SIG-M5 treated with dmso at 0.1 percent for 504 hours (cell line): ENCODE data around the gene CC2D2A.
A peak's percentile ranks its signal among the peaks of the same experiment; 100 is the strongest.
"Not testable (repeated sequence)": the region's sequence is repeated elsewhere in the genome, so short reads cannot be mapped to it uniquely, and the experiment has no call there.

Experiments
- DNase-seq: peaks from one replicate; lab custom pipeline; 2025; ENCODE audit not compliant: unreplicated experiment; lab: John Stamatoyannopoulos, UW

Gene CC2D2A

DNA sequence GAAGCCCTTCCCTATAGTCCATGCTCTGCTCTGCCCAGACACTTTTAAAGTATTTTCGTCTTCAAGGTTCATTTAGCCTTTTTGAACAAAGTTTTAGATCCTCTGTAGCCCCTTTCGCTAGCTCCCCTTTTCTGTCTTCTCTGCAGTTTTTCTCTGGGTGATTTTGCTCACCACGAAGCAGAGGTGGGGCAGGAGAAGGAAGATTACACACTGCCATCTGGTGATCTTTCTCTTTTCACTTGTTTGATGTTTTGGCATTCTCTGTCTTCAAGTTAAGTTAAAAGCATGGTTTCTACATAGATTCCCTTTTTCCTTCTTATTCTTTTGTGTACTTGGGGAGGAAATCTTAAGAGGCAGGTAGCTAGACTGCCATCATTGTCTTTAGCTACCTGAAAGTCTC is 43.9 kb downstream of the CC2D2A start:
- DNase-seq = no peak

DNA sequence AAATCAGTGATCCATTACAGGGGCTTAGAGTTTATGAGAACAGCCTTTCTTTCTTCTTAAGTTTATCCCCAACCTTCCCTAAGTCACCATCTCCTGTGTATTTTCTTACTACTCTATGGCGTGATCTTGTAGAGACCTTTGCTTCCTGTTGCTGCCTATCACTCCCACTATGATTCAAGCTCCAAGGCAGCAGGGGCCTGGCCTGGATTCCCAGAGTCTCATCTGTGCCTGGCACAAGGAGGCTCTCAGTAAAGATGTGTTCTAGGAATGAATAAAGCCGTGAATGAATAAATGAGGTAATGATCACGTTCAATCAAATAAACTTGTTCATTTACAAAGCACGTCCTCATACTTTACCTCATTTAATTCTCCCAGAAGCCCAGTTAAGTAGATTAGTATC is 45.4 kb downstream of the CC2D2A start:
- DNase-seq = no peak

DNA sequence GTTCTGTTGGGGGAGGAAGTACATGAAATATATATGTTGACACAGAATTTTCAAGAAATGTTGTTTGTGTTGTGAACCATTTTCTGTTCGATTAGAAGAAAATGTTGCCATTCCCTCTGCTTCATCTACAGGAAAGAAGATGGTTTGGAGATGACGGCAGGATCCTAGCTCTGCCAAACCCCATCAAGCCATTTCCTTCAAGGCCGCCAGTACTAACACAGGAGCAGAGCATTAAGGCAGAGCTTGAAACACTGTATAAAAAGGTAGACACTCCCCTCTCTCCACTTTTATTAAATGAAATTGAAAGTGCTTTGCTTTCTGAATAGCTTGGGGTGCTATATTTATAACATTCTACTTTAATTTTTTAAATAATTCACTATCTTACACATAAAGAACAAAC is 46.8 kb downstream of the CC2D2A start:
- DNase-seq = no peak

DNA sequence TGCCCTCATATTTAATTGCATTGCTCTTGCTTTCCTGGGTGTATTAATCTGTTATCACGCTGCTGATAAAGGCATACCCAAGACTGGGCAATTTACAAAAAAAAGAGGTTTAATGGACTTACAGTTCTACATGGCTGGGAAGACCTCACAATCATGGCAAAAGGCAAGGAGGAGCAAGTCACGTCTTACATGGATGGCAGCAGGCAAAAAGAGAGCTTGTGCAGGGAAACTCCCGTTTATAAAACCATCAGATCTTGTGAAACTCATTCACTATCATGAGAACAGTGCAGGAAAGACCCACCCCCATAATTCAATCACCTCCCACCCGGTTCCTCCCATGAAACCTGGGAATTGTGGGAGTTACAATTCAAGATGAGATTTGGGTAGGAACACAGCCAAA is 48.0 kb downstream of the CC2D2A start:
- not testable (repeated sequence) for DNase-seq

DNA sequence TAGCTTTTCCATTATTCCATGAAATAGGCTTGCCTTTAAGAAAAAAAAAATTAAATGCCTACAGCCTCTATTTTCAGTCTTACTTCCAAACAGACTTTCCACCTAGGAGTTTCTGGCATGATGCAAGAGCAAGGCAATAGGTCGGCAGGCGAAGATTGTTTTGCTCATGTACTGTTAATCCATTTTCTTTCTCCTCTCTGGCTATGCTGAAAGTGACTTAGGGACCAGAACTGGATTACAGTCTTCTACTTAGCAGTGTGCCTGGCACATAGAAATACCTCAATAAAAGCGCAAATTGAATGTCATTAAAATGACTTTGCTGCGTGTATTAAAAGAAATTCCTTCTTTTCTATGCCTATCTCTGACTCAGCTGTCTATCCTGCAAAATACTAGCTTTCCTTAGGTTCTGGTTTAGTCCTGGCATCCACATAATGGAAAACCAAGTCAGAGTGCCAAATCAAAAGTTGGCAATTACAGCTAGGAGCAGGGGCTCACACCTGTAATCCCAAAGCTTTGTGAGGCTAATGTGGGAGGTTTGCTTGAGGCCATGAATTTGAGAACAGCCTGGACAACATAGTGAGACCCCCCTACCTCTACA is 51.9 kb downstream of the CC2D2A start:
- DNase-seq = no peak

DNA sequence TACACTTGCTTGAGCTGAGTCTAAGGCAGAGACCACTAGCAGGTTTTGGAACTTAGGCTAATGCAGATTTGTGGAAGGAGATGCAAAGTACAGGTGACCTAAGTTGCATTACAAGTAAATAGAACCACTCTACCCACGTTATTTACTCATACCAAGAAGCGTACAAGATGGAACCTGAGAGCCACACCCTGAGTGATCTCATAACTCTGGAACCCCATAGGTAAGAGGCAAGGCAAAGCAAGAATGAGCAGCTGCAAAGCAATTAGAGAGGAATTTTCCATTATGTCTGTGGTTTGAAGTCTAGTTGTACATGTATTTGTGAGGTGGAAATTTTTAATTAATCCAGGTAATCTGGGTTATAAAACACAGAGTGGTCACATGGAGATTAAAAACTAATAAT is 55.4 kb downstream of the CC2D2A start:
- DNase-seq = peak; percentile 31

DNA sequence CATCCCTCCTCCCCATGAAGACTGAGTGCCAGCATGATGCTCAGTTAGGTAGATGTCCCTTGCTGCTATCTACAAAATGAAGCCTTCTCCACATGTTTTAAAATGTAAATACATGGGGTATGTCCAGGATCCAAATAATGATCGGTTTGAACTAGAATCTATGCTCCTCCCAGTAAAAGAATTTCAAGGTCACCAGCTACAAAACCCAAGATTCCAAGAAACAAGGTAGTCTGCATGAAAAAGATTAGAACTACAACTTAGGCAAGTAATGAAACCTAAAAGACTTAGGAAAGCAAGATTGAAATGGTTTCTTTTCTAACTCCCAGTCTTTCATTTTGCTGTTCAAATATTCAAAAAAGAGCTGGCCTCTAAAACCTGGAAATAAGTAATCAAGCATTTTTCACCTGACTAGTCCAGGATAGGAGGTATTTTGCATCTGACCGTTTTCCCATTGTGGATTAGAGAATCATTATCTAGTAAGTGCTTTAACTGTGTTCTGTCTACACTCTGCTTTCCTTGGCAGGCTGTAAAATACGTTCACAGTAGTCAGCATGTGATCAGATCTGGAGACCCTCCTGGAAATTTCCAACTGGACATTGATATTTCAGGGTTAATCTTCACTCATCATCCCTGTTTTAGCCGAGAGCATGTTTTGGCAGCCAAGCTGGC is 57.4 kb downstream of the CC2D2A start:
- no peak for DNase-seq

DNA sequence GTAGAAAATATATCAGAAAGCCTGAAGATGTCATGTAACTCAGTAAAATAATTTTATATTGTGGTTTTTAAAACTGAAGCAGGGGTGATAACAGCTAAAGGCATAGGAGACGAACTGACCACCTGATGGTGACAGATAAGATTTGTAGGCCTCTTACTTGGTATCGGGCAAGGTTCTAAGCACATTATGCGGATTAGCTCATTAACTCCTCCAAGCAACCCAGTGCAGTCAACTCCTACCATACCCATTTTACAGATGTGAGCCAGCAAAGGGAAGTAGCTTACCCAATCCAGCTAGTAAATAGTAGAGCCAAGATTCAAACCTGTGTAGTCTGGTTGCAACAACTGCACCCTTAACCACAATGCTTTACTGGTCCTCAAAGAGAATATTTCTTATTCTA is 62.1 kb downstream of the CC2D2A start:
- DNase-seq = no peak

DNA sequence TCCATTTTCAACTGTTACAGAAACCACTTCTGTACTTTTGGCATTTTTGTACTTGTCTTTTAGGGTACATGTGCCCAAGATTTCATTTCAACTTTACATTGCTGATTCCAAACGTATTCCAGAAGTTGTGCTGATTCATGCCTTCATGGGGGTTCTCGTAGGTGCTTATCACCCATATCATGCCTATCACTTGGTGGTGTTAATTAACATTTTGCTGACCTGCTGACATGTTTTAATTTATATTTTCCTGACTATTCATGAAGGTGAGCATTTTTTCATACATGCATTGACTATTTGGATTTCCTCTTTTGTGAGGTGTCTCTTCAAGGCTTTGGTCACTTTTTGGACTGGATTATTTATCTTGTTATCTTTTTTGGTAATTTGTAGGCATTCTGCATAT is 64.1 kb downstream of the CC2D2A start:
- no peak for DNase-seq

DNA sequence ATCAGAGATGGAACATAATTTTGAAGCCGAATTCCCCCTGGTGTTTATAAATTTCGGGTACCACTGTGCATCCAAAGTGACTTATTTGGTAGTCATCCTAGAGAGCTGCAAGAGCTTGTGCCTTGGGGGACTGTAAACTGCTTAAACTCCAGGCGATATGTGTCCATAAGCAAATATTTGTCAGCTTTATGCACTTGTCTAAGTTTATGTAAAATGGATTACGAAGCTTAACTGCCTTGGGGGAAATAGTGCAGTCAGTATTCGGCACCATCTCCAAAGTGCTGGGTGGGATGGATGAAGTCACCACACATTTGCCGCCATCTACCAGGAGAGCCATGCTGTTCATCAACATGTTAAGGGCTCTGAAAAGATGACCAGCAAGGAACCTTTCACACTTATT is 65.9 kb downstream of the CC2D2A start:
- no peak for DNase-seq

DNA sequence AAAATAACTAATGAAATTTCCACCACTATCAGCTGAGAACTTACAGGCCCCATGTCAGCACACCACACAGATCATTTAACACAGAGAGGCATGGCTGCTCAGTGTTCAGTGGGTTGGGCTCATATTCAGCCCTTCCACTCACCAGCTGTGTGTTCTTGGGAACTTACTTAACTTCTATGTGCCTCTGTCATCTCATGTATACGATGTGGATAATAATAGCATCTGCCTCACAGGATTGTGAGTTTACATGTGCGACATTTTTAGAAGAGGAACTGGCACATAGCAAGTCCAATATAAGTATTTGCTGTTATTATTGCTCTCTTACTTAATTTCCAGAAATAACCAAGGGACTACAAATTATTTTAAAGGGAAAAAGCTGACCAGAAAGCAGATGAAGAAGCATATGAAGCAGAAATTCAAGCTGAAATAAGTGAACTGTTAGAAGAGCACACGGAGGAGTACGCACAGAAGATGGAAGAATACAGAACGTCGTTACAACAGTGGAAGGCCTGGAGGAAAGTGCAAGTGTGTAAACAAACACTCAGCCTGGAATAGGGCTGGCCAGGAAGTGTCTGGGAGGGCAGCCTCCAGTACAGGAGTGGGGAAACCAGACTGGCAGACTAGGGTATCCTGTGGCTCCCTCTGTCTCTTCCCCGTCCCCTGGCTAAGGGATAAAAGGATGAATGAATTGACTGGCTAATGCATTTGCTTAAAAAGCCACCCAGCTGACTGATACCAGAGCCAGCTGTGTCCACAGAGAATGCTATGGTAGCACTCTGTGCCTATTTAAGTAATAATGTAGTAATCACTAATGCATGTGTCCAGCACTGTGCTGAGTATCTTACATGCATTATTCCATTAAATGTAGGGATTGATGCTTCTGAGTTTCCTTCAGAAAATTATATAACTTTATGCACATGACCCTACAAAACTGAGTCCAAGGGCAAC is 67.1 kb downstream of the CC2D2A start:
- DNase-seq = no peak

DNA sequence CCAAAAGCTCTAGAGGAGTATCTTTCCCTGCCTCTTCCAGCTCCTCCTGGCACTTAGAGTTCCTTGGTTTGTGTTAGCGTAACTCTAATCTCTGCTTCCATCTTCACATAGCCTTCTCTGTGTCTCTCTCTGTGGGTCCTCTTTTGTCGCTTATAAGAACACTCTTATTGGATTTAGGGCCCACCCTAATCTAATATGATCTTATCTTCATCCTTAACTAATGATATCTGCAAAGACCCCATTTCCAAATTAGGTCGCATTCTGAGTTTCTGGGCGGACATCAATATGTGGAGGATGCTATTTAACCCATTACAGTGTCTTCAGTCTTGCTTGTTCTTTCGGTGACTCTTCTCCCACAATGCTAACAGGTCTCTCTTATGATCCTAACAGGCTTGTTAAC is 72.3 kb downstream of the CC2D2A start:
- no peak for DNase-seq

DNA sequence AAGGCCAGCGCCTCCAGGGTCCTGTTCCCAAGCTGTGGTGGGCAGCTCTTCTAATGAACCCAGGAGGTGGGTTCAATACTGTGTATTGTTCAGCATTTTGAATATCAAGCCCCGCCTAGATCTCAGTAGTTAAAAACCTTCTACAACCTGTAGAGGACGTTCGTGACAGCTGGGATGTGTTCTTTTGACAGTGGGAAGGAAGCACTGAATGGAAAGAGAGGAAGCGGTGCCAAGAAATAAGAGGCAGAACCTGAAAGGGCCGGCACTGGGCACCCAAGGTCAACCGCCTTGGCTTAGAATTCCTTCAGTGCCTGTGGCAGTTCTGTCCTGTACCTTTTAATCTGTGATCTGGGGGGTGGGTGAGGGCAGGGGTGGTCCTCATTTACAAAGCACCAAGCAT is 73.1 kb downstream of the CC2D2A start:
- no peak for DNase-seq

DNA sequence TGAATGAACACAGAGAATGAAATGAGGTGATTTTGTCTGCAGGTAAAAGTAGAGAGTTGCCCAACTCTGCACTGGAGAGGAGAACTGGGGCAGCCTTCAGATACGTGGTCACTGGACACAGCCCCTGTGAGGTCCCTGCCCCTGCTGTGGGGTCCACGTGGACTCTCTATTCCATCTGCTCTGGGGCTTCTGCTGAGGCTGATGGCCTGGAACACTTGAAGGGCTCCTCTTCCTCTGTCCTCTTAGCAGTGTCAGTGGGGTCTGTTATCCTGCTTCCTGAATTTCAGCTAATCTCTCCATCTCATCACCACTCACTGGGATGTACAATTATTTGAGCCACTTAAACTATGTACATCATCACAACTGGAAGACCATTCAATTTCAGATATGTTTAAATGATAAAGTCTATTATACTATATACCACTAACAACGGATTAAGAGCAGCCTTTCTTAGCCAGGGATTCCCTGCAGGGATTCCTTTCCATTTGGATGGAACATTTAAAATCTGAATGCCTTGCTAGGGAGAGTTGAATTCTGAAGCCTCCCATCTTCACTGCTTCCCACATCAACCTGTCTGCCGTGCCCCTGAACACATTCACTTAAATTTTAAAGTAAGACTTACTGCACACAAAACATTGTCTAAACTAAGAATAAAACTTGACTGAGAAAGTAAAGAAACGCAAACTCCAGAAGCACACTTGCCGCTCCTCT is 74.0 kb downstream of the CC2D2A start:
- DNase-seq = no peak

DNA sequence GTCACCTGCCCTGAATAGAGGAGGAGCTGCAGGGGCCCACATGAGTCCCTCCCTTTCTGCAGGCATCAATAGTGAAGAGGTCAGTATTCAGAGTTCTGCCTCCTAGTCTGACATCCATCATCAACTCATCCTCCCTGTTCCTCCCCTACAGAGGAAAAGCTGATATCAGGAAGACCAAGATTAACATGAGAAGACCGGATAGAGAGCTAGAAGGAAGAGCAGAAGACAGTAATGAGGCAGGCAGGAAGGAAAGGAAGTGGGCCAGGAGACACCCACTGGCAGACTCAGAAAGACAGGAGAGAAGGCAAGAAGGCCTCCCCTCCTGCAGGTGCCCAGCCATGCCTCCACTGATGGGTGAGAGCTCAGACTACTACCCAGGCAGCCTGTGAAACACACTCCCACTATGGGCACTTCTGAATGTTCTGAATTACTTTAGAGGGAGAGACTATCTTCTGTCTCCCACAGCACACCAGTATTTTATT is 74.6 kb downstream of the CC2D2A start:
- no peak for DNase-seq

DNA sequence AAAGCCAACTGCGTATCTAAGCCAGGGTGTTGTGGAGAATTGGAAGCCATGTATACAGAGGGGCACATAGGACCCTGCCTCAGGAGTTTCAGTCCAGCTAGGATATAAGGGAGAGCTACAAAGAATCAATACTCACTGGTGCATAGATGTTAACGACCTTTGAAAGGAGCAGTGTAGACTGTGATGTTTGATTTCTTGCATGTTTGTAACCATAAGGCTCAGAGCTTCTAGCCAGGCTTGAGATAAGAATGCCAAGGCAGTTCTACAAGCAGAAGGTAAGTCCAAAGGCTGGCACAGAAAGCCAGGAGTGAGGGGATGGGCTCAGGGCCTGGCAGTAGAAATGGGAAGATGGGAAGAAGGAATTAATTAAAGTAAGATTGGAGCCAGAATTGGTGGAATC is 75.7 kb downstream of the CC2D2A start:
- DNase-seq = no peak

DNA sequence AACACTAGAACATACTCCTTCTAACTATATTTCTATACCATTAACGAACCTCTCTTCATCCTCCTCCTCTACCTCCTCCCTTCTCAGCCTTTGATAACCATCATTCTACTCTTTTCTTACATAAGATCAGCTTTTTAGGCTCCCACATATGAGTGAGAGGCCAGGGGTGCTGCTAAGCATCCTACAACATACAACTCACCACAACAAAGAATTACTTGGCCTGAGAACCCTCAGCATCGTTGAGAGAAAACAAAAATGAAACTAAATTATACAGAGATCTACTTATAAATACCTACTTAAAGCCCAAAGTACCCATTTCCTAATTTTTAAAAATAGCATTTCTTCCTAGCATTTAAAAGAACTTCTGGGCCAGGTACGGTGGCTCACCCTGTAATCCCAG is 77.7 kb downstream of the CC2D2A start:
- no peak for DNase-seq

DNA sequence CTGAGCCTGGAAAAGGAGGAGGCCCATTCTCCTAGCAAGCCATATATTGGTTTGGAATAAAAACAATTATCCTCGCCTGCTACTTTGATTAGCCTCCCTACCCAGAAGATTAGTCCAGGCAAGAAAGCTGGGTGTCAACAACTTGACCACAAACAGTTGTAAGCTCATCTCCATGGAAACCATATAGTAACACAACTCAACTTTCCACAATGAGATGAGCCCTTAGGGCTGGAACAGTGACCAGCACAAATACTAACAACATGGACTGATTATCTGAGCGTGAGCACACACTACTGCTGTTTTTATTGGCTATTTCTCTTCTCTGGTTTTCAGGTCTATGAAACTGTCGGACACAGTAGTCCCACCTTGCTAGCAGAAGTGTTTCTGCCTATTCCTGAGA is 80.8 kb downstream of the CC2D2A start:
- no peak for DNase-seq

DNA sequence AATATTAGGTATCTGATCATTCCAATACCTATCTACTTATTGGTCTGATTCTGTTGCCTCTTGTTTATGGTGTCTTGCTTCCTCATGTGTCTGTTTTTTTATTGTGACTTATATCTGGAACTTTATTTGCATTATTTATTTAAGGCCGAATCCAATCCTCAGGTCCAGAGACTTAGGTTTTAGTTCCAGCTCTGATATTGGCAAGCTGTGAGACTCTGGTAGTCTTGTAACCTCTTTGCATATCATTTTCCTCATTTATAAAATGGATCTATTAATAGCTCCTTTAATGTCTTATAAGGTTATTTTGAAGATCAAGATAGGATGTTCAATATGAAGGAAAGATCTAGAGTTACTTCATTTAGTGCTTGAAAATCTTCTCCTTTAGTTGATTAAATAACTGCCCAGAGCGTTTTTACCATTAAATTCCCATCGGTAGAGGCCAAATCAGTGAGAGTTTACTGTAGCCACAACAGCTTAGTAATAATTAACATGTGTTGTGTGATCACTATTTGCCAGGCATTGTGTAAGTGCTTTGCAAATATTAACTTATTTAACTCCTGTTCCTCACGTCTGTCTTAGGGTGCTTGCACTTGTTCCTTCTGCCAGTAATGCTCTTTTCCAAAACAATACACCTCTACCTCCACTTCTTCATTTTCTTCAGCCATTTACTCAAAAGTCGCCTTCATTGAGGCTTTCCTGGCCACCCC is 82.2 kb downstream of the CC2D2A start:
- DNase-seq = no peak

DNA sequence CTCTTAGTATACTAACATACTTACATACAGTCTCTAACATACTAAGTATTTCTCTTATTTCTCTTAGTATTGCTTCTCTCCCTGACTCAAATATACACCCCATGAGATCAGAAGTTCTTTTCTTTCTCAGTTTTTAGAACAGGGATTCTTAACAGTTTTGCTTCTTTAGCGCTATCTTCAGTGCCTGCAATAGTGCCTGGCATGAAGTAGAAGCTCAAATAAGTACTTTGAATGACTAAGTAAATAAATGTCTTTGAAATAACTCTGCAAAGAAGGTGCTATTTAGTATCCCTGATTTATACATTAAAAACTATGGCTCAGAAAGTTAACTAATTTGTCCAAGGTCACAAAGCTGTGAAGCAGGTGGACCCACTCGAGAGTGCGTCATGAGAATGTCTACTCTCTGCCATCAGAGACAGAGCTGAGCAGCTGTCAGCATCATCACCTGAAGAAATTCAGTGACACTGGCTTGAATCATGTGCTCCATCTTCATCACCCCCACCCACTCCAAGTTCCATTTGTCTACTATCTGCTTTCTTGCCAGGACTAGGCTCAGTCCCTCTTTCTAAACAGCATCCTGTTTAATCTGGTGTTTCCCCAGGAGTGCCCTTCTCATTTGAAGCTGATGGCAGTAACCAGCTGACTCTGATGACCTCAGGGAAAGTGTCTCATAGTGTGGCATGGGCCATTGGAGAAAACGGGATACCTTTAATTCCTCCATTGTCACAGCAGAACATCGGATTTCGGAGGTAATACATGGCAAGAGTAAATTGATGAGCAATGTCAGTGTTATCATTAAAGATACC is 83.1 kb downstream of the CC2D2A start:
- DNase-seq = no peak
